GM18951 (cell line): ENCODE data around the gene SMAD3.

ENCODE experiments used
- POLR2A ChIP-seq: IDR thresholded peaks from 4 replicates; pipeline ENCODE4 v1.6.1; 2011; ENCODE audit warnings: mild to moderate bottlenecking; ENCODE audit not compliant: insufficient read length, insufficient read depth; ENCODE audit errors: extremely low read depth
- in situ Hi-C: fragments of 300-500 bp; cut with MboI; formaldehyde crosslinking; loops from one replicate; pipeline ENCODE4 v1.12.0; 2022; ENCODE audit warnings: low sequenced_read_pairs, mixed read lengths, inconsistent platforms; ENCODE audit not compliant: unreplicated experiment

Gene SMAD3

GRCh38 chr15:67084561-67084960 is 19.2 kb downstream of the SMAD3 start:
- in situ Hi-C loops, result no loop called here
- TF ChIP-seq POLR2A, result no peak

GRCh38 chr15:67085237-67085817 is 19.9 kb downstream of the SMAD3 start:
- TF ChIP-seq POLR2A, result no peak
- in situ Hi-C loops, result no loop called here

GRCh38 chr15:67085818-67086636 is 20.6 kb downstream of the SMAD3 start:
- no peak for TF ChIP-seq POLR2A
- in situ Hi-C loops, result no loop called here

GRCh38 chr15:67086637-67086914 is 21.2 kb downstream of the SMAD3 start:
- TF ChIP-seq POLR2A, result no peak
- in situ Hi-C loops, result no loop called here

GRCh38 chr15:67087507-67088172 is 22.2 kb downstream of the SMAD3 start:
- in situ Hi-C loops, result no loop called here
- TF ChIP-seq POLR2A, result no peak

- in situ Hi-C loops, result no loop called here
- TF ChIP-seq POLR2A, result no peak
Measured at GRCh38 chr15:67089217-67090193, 24.1 kb downstream of the SMAD3 start.

GRCh38 chr15:67090297-67091070 is 25.1 kb downstream of the SMAD3 start:
- no peak for TF ChIP-seq POLR2A
- in situ Hi-C loops, result no loop called here

- in situ Hi-C loops, result no loop called here
- no peak for TF ChIP-seq POLR2A
Measured at GRCh38 chr15:67091071-67091979, 25.9 kb downstream of the SMAD3 start.

- in situ Hi-C loops, result no loop called here
- TF ChIP-seq POLR2A, result no peak
Measured at GRCh38 chr15:67091980-67092677, 26.7 kb downstream of the SMAD3 start.

GRCh38 chr15:67092752-67093503 is 27.5 kb downstream of the SMAD3 start:
- TF ChIP-seq POLR2A, result no peak
- in situ Hi-C loops, result no loop called here
